Suppressor macrophage treated with lipopolysaccharide for 4 hours (primary cell): Measurements from ENCODE around the gene ARHGDIA.
"Not testable (repeated sequence)": the region's sequence is repeated elsewhere in the genome, so short reads cannot be mapped to it uniquely, and the experiment has no call there.

ENCODE experiments used
- DNase-seq: peaks from one replicate; pipeline ENCODE4 v3.0.0-alpha.2; 2020

ARHGDIA gene

GRCh38 chr17:81870981-81871386, at the start of gene ARHGDIA:
TSS of gene ARHGDIA (minus strand) at chr17:81871337. CDS start at chr17:81869930, 1,407 bp downstream.
- DNase-seq, result no peak

- no peak for DNase-seq
These were observed 47.9 kb upstream of the ARHGDIA start for GRCh38 chr17:81918832-81919545.

GRCh38 chr17:81918333-81918669, 47.2 kb upstream of the ARHGDIA start:
- DNase-seq, result not testable (repeated sequence)

- peak; percentile 92 for DNase-seq
These were observed 46.6 kb upstream of the ARHGDIA start, which contains the start of gene SIRT7 for GRCh38 chr17:81917565-81918332. TSS of gene SIRT7 (minus strand) at chr17:81918176. CDS start at chr17:81918131, 45 bp downstream.

- DNase-seq, result peak; percentile 72
These were observed 45.3 kb upstream of the ARHGDIA start for GRCh38 chr17:81916234-81917001.

- no peak for DNase-seq
These were observed 44.2 kb upstream of the ARHGDIA start for GRCh38 chr17:81915331-81915730.

- no peak for DNase-seq
These were observed 43.1 kb upstream of the ARHGDIA start for GRCh38 chr17:81914103-81914850.

GRCh38 chr17:81913394-81914102, 42.4 kb upstream of the ARHGDIA start:
- DNase-seq, result no peak

GRCh38 chr17:81912441-81913309, 41.5 kb upstream of the ARHGDIA start:
- no peak for DNase-seq

- no peak for DNase-seq
These were observed 40.8 kb upstream of the ARHGDIA start for GRCh38 chr17:81911969-81912368.

GRCh38 chr17:81911277-81911961, 40.3 kb upstream of the ARHGDIA start, which contains the start of gene PCYT2:
TSS of gene PCYT2 (minus strand) at chr17:81911399. CDS start at chr17:81911355, 44 bp downstream.
- peak; percentile 94 for DNase-seq

- no peak for DNase-seq
These were observed 39.7 kb upstream of the ARHGDIA start for GRCh38 chr17:81910840-81911276.

- no peak for DNase-seq
These were observed 39.1 kb upstream of the ARHGDIA start for GRCh38 chr17:81909966-81910839.

GRCh38 chr17:81909231-81909630, 38.1 kb upstream of the ARHGDIA start:
- no peak for DNase-seq

- no peak for DNase-seq
These were observed 37.7 kb upstream of the ARHGDIA start for GRCh38 chr17:81908793-81909192.

- DNase-seq, result no peak
These were observed 36.3 kb upstream of the ARHGDIA start for GRCh38 chr17:81907219-81908145.

GRCh38 chr17:81906476-81907218, 35.5 kb upstream of the ARHGDIA start:
- DNase-seq, result no peak
